ENCODE measurements around the gene TYW1B.
"Not testable (repeated sequence)": the region's sequence is repeated elsewhere in the genome, so short reads cannot be mapped to it uniquely, and the experiment has no call there.

Gene TYW1B

DNA sequence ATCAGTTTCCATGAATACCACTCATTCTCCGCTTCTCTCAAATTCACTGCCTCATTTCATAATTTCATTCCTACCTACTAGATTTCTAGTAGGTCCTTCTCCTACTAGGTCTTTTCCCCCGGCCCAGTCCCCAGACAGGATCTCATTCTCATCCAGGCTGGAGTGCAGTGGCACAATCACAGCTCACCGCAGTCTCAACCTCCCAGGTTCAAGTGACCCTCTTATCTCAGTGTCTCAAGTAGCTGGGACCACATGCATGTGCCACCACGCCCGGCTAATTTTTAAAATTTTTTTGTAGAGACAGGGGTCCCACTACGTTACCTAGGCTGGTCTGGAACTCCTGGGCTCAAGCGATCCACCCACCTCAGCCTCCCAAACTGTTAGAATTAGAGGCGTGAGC lies 132.5 kb downstream of the TYW1B start:
- not testable (repeated sequence) for DNase-seq (ENCODE audit: low read depth)

DNA sequence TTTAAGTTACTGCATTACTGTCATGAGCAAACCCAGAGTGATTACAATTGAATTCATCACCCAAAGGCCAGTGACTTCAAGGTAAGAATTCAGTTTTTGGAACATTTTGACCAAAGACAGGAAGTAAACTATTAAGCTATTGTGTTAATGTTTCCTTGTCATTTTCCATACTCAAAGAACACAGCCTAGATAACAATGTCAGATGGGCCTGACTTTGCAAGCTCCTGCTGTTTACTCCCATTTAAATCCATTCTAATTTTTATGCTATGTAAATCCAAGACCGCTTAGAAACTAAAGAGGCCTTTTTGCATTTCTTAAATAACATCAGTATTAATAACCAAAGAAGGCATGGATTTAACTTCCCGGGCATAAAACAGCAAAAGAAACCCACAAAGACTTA lies 136.6 kb downstream of the TYW1B start:
- DNase-seq (ENCODE audit: low read depth): not testable (repeated sequence)

DNA sequence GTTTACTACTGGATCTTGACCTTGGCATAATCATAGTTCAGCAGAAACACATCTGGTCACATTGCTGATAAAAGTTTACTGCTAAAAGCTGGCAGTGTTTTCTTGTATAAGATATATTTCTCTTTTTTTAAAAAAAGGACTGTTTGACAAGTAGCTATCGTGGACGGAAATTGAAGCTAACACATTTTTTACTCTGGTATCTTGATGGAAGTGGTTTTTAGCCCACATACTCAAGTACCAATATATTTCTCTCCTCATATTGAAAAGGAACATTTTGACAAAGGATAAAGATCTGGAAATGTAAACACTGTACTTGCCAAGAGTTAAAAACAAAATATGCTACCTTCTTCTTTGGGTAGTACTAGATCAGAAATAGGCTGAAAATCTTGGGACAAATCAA lies 137.8 kb downstream of the TYW1B start:
- not testable (repeated sequence) for DNase-seq (ENCODE audit: low read depth)

DNA sequence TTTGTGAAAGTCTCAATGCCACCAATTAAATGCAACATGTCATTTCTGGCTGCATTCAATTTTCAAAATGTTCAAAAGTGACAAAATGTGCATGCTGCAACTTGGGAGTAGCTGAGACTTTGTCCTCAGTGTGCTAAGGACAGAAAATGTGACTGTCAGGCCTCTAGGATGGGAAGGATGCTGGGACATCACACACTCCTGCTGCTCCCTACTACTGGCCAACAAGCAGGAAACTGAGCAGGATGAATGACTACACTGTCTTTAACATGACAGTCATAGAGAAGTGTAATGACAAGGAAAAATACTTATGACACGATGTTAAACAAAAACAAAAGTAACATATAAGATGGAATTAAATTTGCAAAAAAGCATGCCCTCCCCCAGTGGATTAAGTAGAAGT lies 138.7 kb downstream of the TYW1B start:
- not testable (repeated sequence) for DNase-seq (ENCODE audit: low read depth)

DNA sequence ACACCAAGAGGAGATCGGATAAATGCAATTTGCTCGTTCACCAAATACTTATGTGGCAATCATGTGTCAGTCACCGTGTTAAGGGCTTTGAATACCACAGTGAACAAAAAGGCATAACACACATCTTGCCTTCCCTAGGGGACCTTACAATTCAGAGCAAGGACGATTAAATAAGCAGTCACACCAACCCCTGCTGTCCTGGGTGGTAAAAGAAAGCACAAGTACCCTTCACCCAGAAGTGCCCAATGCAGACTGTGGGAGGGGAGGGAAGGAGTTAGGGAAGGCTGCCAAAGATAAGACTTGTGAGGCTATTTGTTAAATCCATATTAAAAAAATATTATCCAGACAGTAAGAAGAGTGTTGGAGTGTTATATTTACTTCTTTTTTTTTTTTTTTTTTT lies 146.8 kb downstream of the TYW1B start:
- not testable (repeated sequence) for DNase-seq (ENCODE audit: low read depth)

DNA sequence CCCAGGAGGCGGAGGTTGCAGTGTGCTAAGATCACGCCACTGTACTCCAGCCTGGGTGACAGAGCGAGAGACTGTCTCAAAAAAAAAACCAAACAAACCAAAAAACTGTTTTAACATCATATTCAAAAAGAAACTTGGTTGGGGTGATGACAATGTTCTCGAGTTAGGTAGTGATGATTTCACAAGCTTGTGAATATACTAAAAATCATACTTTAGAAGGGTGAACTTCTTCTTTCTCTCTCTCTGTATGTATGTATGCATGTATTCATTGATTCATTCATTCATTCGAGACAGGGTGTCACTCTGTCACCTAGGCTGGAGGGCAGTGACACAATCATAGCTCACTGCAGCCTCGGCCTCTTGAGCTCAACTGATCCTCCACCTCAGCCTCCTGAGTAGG lies 151.1 kb downstream of the TYW1B start:
- DNase-seq (ENCODE audit: low read depth): peak; percentile 9

DNA sequence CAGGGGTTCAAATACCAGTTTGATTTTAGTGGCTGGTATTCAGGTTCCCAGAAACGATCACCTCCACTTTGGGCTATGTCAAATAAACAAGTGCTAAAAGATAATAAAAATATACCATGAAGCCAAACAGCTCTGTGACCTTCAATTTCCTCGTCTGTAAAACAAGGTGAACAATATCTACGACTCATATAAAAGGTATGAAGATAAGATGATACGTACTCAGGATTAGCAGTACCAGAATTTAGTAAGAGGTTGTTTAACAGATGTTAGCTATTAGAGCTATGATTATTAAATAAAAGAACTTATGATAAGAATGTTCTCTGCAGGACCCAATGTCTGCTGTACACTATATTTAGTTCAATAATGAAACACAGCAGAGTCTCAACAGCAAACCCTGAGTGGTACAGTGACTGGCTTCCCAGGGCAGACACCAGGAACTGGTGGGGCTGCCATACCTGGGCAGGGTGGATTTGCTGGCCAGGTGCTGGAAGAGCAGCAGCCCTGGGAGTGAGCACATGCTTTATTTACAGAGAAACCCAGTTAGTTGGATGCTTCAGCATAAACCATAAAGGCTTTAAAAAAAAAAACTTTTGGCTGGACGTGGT lies 151.8 kb downstream of the TYW1B start:
- DNase-seq (ENCODE audit: low read depth): not testable (repeated sequence)

DNA sequence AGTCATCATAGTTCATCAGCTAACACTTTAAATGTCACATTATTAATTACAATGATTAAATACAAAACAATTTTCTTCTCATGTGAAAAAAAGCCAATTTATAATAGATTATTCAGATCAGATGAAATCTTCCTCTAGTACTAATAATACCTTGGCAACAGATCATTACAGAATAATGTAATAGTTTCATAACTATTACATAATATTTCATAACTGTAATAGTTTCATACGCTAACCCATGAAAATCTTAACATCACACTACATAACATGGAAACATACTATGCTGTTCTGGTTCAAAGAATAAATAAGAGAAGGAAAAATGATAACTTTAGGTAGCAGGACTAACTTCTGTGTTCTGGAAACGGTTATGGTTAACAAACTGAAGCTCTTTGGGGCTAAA lies 152.3 kb downstream of the TYW1B start:
- DNase-seq (ENCODE audit: low read depth): not testable (repeated sequence)

DNA sequence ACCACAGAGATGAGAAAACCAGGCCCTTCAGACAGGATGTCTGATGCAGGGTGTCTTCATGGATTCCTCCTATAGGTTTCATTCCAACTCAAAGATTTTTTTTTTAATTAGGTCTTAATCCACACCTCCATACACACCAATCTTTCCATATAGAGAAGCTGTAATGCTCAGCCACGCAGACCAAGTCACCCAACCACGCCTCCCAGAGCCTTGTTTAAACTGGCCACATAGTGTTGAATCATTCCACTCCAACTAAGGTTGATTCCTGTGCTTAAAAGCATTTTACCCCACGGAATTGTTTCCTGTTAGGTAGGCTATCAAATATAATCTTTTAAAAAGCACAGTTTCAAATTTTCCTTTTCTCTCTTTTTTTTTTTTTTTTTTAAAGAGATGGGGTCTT lies 153.6 kb downstream of the TYW1B start:
- no peak for DNase-seq (ENCODE audit: low read depth)

DNA sequence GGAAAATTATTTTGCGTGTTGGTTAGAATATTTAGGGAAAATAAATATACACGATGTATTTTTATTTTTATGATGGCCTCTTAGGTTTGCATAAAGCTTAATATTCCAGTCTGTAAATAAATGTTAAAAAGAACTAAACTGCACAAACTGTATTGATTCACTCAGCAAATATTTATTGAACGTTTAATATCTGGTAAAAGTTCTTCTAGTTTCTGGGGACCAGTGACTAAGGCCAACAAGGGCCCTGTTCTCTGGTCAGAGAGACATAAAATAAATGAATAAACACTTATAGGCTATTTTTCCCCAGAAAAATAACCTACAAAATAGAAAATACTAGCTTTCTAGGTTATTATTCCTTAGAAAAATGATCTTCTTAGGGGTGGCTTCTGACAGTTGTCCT lies 157.2 kb downstream of the TYW1B start:
- DNase-seq (ENCODE audit: low read depth): not testable (repeated sequence)

DNA sequence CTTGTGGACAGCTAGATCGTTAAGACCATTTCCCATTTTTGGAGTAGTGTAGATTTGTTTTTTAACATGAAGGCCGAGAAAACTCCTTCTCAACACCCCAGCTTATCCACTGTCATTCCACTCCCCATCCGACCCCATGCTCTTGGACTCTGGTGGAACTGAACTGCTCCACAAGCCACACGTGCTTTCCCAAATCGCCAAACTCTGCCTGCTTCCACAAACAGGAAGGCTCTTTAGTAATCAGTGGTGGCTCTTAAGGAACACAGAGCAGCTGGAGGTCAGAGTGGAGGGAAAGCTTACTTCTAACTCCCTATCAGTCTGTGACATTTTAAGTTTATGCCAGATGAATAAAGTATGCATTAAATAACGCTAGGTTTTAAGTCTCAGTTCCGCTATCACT lies 159.6 kb downstream of the TYW1B start:
- not testable (repeated sequence) for DNase-seq (ENCODE audit: low read depth)

DNA sequence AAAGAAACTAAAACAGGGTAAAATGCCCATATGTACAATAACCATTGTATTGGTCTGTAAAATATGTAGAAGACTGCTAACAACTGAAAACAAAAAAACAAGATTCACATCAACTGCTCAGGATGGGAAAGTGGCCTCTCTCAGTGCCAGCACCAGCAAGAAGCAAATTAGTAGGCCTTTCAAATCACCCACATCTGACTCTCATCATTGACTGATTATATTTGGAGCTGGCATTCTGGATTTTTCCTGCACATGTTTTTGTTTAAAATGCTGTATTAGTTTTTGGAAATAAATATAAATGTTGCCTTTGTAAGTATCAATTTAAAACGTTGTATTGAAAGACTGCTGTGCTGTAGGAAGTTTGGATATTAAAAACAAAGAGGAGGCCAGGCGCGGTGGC lies 161.0 kb downstream of the TYW1B start:
- not testable (repeated sequence) for DNase-seq (ENCODE audit: low read depth)

DNA sequence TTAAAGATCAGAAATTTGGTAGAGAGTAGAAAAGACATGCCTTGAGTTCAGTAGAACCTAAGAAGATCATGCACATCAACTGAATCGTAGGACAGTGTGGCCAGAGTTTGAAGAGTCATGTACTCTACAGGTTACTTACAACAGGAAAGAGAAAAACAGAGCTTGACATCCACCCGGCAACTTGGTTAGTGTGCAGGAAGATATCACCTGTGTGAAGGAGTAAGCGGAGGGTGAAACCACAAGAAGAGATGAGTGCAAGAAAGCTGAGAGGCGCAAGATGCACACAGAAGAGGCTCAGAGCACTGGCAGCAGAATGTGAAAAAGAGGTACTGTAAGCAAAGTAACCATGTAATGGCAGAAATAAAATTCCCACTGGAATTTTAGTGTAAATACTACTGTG lies 179.4 kb downstream of the TYW1B start:
- DNase-seq (ENCODE audit: low read depth): not testable (repeated sequence)

DNA sequence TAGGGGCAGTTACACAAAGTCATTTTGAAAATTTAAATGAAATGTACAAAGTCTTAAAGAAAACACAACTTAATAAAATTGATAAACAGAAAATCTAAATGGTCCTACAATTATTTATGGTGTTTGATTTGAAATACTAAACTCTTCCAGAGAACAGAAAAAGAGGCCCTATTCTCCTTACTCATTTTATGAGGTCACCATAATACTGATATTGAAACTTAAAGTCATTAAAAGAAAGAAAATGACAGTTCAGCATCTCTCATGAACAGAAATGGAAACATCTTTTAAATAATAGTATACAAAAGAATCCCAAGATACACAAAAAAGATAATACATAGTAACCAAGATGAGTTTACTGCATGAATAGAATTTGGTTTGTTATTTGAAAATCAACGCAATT lies 184.3 kb downstream of the TYW1B start:
- DNase-seq (ENCODE audit: low read depth): not testable (repeated sequence)

DNA sequence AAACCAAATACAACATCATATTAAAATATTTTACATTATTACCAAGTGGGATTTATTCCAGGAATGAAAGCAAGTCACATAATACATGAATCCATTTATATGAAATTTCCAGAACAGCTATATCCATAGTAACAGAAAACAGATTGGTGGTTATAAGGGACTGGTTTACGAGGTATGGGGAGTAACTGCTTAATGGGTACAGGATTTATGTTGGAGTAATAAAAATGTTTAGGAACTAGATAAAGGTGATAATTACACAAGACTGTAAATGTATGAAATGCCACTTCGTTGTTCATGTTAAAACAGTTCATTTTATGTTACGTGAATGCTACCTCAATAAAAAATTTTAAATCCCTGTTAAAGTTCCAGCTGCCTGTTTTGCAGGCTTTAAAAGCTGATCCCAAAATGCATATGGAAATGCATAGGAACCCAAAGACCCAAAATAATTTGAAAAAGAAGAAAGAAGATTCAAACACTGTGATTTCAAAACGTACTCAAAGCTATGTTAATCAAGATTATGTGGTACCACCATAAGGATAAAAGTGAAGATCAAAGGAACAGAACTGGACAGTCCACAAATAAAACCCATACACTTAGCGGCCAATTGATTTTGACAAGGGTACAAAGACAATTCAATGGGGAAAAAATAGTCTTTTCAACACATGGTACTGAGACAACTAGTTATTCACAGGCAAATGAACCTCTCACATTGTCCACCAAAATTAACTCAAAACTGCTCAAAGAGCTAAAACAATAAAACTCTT lies 186.3 kb downstream of the TYW1B start:
- not testable (repeated sequence) for DNase-seq (ENCODE audit: low read depth)

DNA sequence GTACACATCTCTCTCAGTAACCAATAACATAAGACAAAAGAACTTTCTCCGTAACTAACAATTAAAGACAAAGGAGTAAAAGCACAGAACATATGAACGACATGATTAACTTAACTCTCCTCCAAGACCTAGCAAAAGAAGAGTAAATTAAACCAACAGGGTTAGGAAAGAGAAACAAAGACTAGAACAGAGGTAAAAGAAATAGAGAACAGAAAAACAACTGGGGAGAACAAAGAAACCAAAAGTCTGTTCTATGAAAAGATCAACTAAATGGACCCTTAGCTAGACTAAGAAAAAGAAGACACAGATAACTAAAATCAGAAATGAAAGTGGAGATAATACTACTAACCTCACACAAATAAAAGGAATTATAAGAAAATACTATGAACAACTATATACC lies 187.3 kb downstream of the TYW1B start:
- not testable (repeated sequence) for DNase-seq (ENCODE audit: low read depth)

DNA sequence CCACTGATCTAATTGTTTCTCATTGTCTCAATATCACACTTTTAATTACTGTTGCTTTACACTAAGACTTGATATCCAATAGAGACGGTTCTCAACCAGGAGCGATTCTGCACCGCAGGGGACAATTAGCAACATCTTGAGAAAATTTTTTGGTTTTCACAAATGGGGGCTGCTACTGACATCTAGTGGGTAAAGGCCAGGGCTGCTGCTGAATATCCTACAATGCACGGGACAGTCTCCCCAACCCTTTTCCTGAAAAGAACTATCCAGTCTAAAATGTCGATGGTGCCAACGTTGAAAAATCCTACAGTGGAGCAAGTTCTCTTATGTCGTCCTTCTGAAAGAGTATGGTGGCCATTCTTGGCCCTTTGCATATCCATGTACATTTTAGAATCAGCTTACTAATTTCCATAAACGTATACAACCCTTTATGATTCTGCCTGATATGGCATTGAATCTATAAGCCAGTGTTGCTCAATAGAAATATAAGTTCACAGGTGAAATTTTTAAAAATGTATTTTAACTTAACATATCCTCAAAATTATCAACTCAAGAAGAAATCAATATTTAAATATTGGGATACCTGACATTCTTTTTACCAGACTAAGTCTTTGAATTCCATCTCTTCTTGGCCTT lies 192.6 kb downstream of the TYW1B start:
- DNase-seq (ENCODE audit: low read depth): not testable (repeated sequence)

DNA sequence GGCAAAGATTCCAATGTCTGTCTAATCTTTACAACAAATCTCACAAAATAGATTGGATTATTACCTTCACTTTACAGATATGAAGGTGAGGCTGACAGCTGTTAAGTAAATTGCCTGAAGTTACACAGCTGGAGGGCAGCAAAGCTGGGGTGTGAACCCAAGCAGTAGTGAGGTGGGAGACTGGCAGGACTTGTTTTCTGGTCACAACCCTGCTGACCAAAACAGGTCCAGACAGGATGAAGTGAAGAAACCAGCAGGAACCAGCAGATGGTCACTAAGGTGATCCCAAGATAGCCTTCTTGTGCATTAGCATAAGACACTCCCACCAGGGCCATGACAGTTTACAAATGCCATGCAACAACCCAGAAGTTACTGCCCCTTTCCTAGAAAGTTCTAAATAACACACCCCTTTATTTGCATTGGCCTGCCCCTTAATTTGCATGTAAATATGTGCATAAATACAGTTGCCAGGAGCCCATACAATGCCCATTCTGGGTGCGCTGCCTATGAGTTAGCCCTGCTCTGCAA lies 195.2 kb downstream of the TYW1B start:
- DNase-seq (ENCODE audit: low read depth): not testable (repeated sequence)

DNA sequence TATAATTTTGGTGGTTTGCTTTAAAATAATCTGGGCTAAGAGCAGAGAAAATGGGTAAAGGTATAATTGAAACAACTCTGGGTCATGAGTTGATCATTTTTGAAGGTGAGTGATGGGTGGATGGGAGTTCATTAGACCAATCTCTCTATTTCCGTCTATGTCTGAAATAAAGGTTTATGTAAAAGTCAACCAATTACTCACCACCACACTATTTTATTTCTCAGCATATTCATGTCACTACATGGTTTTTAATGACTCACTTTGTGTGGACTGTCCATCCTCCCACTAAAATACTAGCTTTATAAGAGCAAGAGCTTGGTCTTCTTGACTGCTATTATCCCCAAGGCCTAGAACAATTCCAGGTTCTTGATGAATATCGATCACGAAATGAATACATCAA lies 199.6 kb downstream of the TYW1B start:
- not testable (repeated sequence) for DNase-seq (ENCODE audit: low read depth)

DNA sequence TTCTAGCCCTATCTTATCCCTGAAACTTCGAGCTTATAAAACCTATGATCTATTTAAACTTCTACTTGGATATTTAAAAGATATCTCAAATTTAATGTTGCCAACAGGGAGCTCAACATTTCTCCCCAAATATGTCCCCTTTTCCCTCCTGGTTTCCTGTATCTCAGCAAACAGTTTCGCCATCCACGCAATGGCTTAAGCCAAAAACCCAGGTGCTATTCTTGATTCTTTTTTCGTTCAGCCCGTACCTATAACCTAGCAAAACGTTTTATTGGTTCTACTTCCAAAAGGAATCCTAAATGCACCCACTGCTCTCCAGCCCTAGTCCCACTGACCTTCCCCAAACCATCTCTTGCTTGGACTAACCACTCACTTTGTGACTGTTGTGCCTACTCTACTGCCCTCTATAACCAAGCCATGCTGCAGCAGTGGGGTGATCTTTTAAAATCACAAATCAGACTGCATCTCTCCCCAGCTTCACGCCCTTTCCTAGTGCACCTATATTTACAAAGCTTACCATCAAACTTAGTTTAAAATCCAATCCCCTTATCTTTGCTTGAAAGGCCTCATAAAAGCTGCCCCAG lies 201.5 kb downstream of the TYW1B start:
- not testable (repeated sequence) for DNase-seq (ENCODE audit: low read depth)

DNA sequence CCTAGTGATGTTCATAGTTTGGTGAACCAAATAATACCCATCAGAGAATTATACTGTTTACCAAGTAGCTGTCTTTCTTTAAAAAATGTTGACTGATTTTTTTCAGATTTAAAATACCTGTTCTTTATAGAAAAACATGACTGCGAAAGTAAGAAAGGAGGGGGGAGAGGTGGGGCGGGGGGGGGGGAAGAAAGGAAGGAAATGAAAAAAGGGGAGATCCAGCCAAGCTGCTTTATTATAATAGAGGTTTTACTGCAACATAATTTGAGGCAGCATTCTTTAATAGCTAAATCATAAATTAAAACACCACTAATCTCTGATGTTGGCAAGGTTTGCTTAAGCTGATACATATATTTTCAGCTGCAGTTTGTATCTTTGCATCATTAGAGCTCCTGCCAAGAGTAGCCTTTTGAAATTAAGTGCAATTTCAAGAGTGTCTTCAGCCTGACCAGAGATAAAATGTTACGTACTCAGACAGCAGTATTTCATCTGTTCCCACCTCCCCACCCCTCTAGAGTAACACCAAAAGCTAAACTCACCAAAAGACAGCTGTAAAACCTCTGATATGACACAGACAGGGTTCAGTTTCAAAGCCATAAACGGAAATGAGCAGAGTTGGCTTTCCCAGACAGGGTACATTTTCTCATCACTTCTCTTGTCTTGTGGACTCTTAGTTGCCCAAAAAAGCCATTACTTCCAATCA lies 202.1 kb downstream of the TYW1B start:
- DNase-seq (ENCODE audit: low read depth): not testable (repeated sequence)

DNA sequence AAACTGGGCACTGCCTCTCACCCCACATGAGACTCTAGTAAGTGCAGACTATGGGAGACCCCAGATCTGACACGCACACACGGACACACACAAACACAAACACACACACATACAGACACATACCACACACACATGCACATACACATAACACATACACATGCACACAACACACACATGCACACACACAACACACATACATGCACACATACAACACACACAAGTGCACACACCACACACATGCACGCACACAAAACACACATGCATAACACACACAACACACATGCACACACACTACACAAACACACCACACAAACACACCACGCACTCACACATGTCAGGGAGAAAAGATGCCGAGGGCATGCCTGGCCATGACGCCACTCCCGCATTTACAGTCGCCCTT lies 205.5 kb downstream of the TYW1B start:
- DNase-seq (ENCODE audit: low read depth): no peak

Measured in activated T-cell treated with anti-CD3 and anti-CD28 coated beads for 48 hours (primary cell).